GM18909 (cell line): ENCODE data around the gene TCF20.

Experiments used
- ATAC-seq: cut with Tn5 transposase; IDR thresholded peaks from one replicate; pipeline ENCODE4 v1.9.1; 2021; ENCODE audit warnings: mild to moderate bottlenecking; ENCODE audit not compliant: unreplicated experiment, poor library complexity

TCF20 gene

DNA sequence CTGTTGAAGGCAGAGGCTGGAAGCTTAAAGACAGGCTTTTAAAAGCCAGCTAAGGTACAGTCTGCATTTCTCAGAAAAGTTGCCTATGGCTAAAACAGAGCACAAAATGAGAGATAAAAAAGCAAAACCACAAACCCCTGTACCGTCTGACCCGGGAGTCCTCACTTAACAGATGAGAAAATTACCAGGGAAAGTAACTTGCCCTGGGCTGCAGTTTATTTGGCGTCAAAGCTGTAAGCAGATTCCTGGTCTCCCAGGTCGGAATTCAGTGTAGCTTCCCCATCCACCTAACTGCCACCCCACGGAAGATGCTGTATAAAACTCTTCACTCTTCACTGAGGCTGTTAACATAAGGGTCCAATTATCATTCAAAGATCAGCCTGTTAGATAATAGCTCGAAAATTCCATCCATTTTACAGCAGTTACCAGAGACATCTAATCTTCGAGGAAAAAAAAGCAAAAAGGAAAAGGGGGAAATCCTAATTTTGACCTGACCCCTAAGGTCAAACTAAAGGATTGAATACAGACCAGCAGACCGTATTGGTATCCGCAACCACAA is 1.5 kb downstream of the TCF20 start:
- no peak for ATAC-seq

GRCh38 chr22:42265321-42265720 is 5.1 kb downstream of the TCF20 start:
- ATAC-seq: no peak

DNA sequence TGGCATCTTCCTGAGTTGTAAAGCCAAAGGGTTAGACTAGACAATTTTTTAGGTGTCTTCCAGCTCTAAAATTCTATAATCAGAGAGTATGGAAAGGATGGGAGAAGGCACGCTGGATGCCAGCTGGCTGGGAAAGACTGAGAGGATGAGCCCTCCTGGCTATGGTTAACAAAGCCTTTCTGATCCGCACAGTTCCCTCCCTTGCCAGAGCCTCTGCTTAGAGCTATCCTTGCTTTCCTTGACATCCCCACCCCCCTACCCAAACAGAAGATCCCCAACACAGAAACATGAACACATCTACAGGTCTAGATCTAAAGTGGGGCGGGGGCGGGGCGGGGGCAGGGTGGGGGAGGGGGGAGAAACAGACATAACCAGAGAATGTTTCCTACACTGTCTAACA is 6.5 kb downstream of the TCF20 start:
- ATAC-seq: no peak

DNA sequence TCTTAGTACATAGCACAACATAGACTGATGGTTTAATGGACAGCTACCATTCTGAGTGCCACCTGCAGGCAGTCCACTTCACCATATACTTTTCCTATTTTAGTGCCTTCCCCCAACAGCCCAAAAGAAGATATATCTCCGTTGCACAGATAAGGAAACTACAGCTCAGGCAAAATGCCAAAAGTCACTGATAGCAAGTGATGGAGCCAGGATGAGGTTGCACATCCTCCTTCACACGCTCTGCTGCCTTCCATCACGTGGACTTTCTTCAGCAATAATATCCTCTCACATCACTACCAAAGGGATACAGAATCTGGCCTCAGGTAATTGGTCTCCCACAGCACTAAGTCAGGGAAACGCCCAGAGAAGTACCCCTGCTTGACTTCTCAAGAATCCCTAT is 7.5 kb downstream of the TCF20 start:
- no peak for ATAC-seq

DNA sequence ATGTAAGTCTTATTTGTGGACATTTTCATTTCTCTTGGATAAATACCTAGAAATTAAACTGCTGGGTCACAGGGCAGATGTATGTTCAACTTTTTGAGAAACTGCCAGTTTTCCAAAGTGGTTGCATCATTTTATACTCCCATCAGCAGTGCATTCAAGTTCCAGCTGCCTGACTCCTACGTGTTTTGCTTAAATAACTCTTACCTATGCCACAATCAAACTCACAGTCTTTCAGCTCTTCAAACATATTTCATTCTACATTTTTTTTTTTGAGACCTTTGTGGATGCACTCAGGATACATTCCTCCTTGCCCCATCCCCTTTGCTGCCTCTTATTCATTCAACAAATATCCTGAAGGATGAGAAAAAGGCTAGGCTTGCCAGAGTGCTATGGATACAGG is 9.2 kb downstream of the TCF20 start:
- no peak for ATAC-seq

- ATAC-seq: no peak
Measured at GRCh38 chr22:42258126-42258525, 12.3 kb downstream of the TCF20 start.

DNA sequence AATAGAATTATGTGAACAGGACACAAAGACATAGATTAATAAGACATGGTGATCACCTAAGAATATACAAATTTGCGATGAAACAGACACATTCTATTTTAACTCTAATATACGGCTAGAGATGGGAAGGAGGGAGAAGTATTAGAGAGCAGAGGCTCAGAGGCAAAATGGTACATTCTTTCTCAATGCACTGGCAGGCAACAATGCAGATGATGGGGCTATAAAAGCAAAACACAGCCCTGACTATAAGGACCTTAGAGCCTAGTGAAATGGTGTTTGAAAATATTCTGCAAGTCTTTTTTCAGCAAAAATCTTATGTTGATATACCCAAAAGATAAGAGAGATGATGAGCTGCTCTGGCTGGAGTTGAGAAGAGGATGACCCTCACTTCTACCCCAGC is 13.1 kb downstream of the TCF20 start:
- no peak for ATAC-seq

DNA sequence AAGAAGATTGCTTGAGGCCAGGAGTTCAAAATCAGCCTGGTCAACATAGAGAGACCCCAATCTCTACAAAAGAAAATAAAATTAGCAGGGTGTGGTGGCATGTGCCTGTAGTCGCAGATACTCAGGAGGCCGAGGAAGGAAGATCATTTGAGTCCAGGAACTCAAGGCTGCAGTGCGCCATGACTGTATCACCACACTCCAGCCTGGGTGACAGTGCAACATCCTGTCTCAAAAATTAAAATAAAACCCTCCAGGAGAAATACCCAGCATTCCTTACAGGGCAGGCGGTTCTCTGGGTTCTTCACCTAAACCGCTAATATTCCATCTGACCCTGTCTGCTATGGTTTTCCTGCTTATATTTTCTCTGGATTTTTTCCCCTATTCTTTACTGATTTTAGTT is 13.5 kb downstream of the TCF20 start:
- no peak for ATAC-seq

- no peak for ATAC-seq
Measured at GRCh38 chr22:42256220-42256619, 14.2 kb downstream of the TCF20 start.

DNA sequence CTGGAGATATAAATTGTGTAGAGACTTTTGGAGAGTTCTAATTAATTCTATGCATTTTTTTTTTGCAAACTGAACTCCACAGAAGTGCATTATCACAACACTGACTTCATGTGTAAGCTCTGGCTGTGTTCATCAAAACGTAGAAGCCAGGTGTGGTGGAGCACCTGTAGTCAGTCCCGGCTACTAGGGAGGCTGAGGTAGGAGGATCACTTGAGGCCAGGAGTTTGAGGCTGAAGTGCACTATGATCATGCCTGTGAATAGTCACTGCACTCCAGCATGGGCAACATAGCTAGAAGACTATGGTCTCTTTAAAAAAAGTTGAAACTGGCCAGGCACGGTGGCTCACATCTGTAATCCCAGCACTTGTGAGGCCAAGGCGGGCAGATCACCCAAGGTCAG is 20.6 kb downstream of the TCF20 start:
- no peak for ATAC-seq

GRCh38 chr22:42248995-42249394 is 21.5 kb downstream of the TCF20 start:
- ATAC-seq: no peak

GRCh38 chr22:42247596-42247995 is 22.9 kb downstream of the TCF20 start:
- no peak for ATAC-seq

- ATAC-seq: no peak
Measured at GRCh38 chr22:42243802-42244060, 26.7 kb downstream of the TCF20 start.

GRCh38 chr22:42236848-42237247 is 33.6 kb downstream of the TCF20 start:
- ATAC-seq: no peak

- no peak for ATAC-seq
Measured at GRCh38 chr22:42236268-42236667, 34.2 kb downstream of the TCF20 start.

- no peak for ATAC-seq
Measured at GRCh38 chr22:42233879-42234278, 36.6 kb downstream of the TCF20 start.

DNA sequence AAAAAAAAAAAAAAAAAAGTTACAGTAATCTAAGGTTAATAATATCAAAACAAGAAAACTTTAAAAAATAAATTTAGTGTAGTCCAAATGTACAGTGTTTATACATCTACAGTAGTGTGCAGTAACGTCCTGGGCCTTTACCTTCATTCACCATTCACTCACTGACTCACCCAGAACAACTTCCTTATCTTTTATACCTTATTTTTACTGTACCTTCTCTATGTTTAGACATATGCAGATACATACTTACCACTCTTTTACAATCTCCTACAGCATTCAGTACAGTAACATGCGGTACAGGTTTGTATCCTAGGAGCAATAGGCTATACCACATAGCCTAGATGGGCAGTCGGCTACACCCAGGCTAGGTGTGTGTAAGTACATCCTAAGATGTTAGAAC is 38.5 kb downstream of the TCF20 start:
- no peak for ATAC-seq

GRCh38 chr22:42229455-42230149 is 40.9 kb downstream of the TCF20 start:
- no peak for ATAC-seq

GRCh38 chr22:42228483-42228882 is 42.0 kb downstream of the TCF20 start:
- ATAC-seq: no peak

DNA sequence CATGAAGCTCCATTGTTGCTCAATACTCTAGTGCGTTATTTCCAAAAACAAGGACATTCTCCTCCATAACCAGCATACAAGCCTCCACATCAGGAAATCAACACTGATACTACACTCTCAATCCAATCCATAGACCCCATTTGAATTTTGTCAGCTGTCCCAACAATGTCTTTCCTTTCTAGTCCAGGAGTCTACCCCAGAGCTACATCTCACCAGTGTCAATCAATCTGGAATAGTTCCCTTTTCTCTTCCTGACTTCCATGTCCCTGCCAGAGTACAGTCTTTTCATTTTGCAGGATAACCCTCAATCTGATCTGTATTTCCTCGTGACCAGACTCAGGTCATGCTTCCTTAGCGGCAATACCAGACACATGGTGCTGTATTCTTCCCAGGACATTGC is 43.0 kb downstream of the TCF20 start:
- ATAC-seq: no peak

DNA sequence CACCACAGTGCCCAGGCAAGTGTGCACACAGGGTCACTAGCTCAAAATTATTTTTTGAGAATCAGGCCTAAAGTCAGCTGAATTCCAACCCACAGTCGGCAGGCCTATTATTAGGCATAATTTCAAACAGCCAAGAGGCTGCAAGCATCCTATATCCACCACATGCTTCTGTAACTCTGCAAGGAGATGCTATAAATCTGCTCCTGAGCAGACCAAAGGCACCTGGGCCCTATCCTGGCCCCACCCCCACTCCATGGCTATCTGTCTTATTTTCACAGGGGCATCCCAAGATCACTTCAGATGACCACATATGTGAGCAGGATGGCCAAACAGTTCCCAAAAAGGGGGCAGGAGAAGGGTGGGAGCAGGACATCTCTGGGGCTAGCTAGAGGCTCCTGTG is 44.6 kb downstream of the TCF20 start:
- ATAC-seq: no peak

DNA sequence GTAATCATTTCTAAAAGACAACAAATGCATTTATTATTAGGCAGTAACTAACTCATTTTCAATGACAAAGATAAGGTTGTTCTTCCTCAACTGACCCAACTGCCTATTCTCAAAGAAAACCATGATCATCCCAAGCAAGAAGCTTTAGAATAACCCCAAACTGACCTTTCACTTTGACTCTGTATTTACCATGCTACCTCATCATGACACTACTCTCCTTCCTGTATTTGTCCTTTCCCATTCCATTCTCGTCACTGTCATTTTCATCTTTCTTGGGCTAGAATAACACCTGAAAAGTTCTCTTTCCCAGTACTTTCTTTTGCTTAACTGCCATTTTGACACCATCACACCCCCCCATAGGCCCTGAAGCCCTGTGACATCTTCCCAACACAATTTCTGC is 48.3 kb downstream of the TCF20 start:
- no peak for ATAC-seq
